Tibial nerve (tissue), 3 donors: ENCODE data around the gene CCDC9.

Experiments
- CTCF ChIP-seq, 5 experiments: fragments of 200-600 bp in 3 of 5; fragments of 450-650 bp in 2 of 5; sonication (generic) in 3 of 5; IDR thresholded peaks; one replicate each; pipeline ENCODE4 v1.5.1; 2016 to 2019; ENCODE audit warnings: antibody characterized with exemption in 5 of 5, mild to moderate bottlenecking in 3 of 5, moderate library complexity in 2 of 5
- POLR2A ChIP-seq, 2 donors: fragments of 450-650 bp; IDR thresholded peaks; one replicate each; pipeline ENCODE4 v1.6.1; 2017; ENCODE audit warnings: antibody characterized with exemption in 2 of 2, mild to moderate bottlenecking in 2 of 2, moderate library complexity in 2 of 2

- TF ChIP-seq POLR2A (IDR thresholded peaks at IDR 0.05): no peak
- peak; percentile 82 to 94 (median 86) for TF ChIP-seq CTCF (IDR thresholded peaks at IDR 0.05)
Measured at GRCh38 chr19:47247308-47247990, 8.9 kb upstream of the CCDC9 start.
